Measurements from ENCODE around the gene TEX14.

GRCh38 chr17:58557981-58558380 is 133.9 kb downstream of the TEX14 start:
- TF ChIP-seq CTCF (IDR thresholded peaks at IDR 0.05; ENCODE audit: extremely low read depth in 1 of 2, insufficient read depth in 1 of 2, low read depth in 1 of 2, low read length in 2 of 2) (no peak), POLR2A (IDR thresholded peaks at IDR 0.05; ENCODE audit: low read depth, low read length) (no peak), POLR2AphosphoS5 (IDR thresholded peaks at IDR 0.05; ENCODE audit: insufficient read depth, low read depth, low read length) (no peak)

Data from endothelial cell of umbilical vein (primary cell).